SJSA1 (cell line): Measurements from ENCODE around the gene SDHD. TPM values are rescaled to one million over a fixed set of nuclear protein-coding genes. Genes with fewer than 3 reads are reported as not detected.
A peak's percentile ranks its signal among the peaks of the same experiment; 100 is the strongest.
"Not testable (repeated sequence)": the region's sequence is repeated elsewhere in the genome, so short reads cannot be mapped to it uniquely, and the experiment has no call there.

Experiments used
- DNase-seq, 2 experiments: peaks; one replicate each; pipeline ENCODE4 v3.0.0-alpha.2; 2015 to 2020; ENCODE audit warnings: low spot score in 2 of 2, low read depth in 1 of 2
- H3K27ac ChIP-seq: fragments of 250-450 bp; sonication (Bioruptor Pico); 2 replicates; pipeline ENCODE4 v1.5.1; 2020; ENCODE audit warnings: mild to moderate bottlenecking, moderate library complexity
- H3K27me3 ChIP-seq: fragments of 250-450 bp; sonication (Bioruptor Pico); replicated peaks from 2 replicates; pipeline ENCODE4 v1.5.1; 2020; ENCODE audit warnings: mild to moderate bottlenecking, moderate library complexity
- H3K36me3 ChIP-seq: fragments of 250-450 bp; sonication (Bioruptor Pico); 2 replicates; pipeline ENCODE4 v1.5.1; 2020; ENCODE audit warnings: mild to moderate bottlenecking
- H3K4me1 ChIP-seq: fragments of 250-450 bp; sonication (Bioruptor Pico); replicated peaks from 2 replicates; pipeline ENCODE4 v1.6.1; 2021; ENCODE audit warnings: mild to moderate bottlenecking
- H3K4me3 ChIP-seq: fragments of 250-450 bp; sonication (Bioruptor Pico); 2 replicates; pipeline ENCODE4 v1.5.1; 2020; ENCODE audit warnings: mild to moderate bottlenecking
- H3K9me3 ChIP-seq: fragments of 250-450 bp; sonication (Bioruptor Pico); replicated peaks from 2 replicates; pipeline ENCODE4 v1.5.1; 2020; ENCODE audit warnings: mild to moderate bottlenecking
- total RNA-seq: library from RNA; depleted of rRNA; stranded (reverse); fragments of >200 nt; shearing (Covaris generic); gene quantifications from 2 replicates; pipeline ENCODE4 v1.2.3, GENCODE V29; 2014

SDHD gene
- total RNA-seq, 1 experiment from 2014 or later: 92.2 TPM

- H3K27me3 ChIP-seq: no peaks in the 10 kb centered on the region
- peak within 1 kb of the TSS; percentile 86 for H3K27ac ChIP-seq
- no peaks in the 10 kb centered on the region for H3K9me3 ChIP-seq
- 0 out of 2 replicates have a peak, but pooled peaks cover 3% of the 10 kb centered on the region for H3K4me1 ChIP-seq
- peak within 1 kb of the TSS; percentile 65 for H3K4me3 ChIP-seq
- peak; percentile 70 to 86 for DNase-seq
- peaks cover 22% of the 10 kb centered on the region for H3K36me3 ChIP-seq
Observed at GRCh38 chr11:112073941-112074811, 12.5 kb upstream of the SDHD start, which contains the start of the genes NKAPD1 and PIH1D2. NKAPD1 (plus strand) TSS chr11:112074299; CDS start chr11:112075575, 1,276 bp downstream. PIH1D2 (minus strand) TSS chr11:112074017; CDS start chr11:112073174, 843 bp downstream.

GRCh38 chr11:112082729-112083128 lies 3.9 kb upstream of the SDHD start:
- peak; percentile 45 to 51 for DNase-seq
- Histone ChIP-seq H3K9me3 (no peaks in the 10 kb centered on the region), H3K4me1 (peaks cover 16% of the 10 kb centered on the region), H3K27ac (peak overlapping the region; percentile 72), H3K27me3 (no peaks in the 10 kb centered on the region), H3K36me3 (peaks cover 47% of the 10 kb centered on the region), H3K4me3 (no peak overlapping the region)

GRCh38 chr11:112085822-112086421 lies 751 bp upstream of the SDHD start:
- H3K27ac ChIP-seq: no peak overlapping the region
- peaks cover 16% of the 10 kb centered on the region for H3K4me1 ChIP-seq
- H3K36me3 ChIP-seq: peaks cover 62% of the 10 kb centered on the region
- no peak for DNase-seq
- H3K9me3 ChIP-seq: no peaks in the 10 kb centered on the region
- no peaks in the 10 kb centered on the region for H3K27me3 ChIP-seq
- H3K4me3 ChIP-seq: peak overlapping the region; percentile 64

- Histone ChIP-seq H3K4me3 (peak overlapping the region; percentile 64), H3K27ac (peak overlapping the region; percentile 53), H3K9me3 (no peaks in the 10 kb centered on the region), H3K27me3 (no peaks in the 10 kb centered on the region), H3K36me3 (peaks cover 66% of the 10 kb centered on the region), H3K4me1 (peaks cover 16% of the 10 kb centered on the region)
- no peak for DNase-seq
Observed at GRCh38 chr11:112087212-112087611, 539 bp downstream of the SDHD start.

GRCh38 chr11:112095302-112095701 lies 8.6 kb downstream of the SDHD start:
- H3K4me1 ChIP-seq, DNase-seq, H3K27me3 ChIP-seq, H3K9me3 ChIP-seq, H3K27ac ChIP-seq, H3K4me3 ChIP-seq: not testable (repeated sequence)
- H3K36me3 ChIP-seq: peaks cover 14% of the 10 kb centered on the region

GRCh38 chr11:112096194-112096593 lies 9.5 kb downstream of the SDHD start:
- peaks cover 11% of the 10 kb centered on the region for H3K4me1 ChIP-seq
- H3K27me3 ChIP-seq: no peaks in the 10 kb centered on the region
- peaks cover 5% of the 10 kb centered on the region; the same call in 1 of the 2 replicates for H3K36me3 ChIP-seq
- H3K4me3 ChIP-seq: no peak overlapping the region
- no peak overlapping the region for H3K27ac ChIP-seq
- DNase-seq: peak in 1 of 2 experiments; percentile 7
- H3K9me3 ChIP-seq: no peaks in the 10 kb centered on the region

GRCh38 chr11:112097734-112098528 lies 11.3 kb downstream of the SDHD start:
- no peaks in the 10 kb centered on the region for H3K27me3 ChIP-seq
- H3K27ac ChIP-seq: no peak overlapping the region
- H3K36me3 ChIP-seq: peaks cover 2% of the 10 kb centered on the region; the same call in 1 of the 2 replicates
- H3K4me3 ChIP-seq: no peak overlapping the region
- H3K4me1 ChIP-seq: peaks cover 12% of the 10 kb centered on the region
- no peaks in the 10 kb centered on the region for H3K9me3 ChIP-seq
- DNase-seq: no peak

- peak overlapping the region; percentile 79 for H3K27ac ChIP-seq
- H3K4me3 ChIP-seq: no peak overlapping the region
- no peaks in the 10 kb centered on the region for H3K9me3 ChIP-seq
- DNase-seq: peak in 1 of 2 experiments; percentile 58
- peaks cover 12% of the 10 kb centered on the region for H3K4me1 ChIP-seq
- H3K36me3 ChIP-seq: no peaks in the 10 kb centered on the region
- H3K27me3 ChIP-seq: no peaks in the 10 kb centered on the region
Observed at GRCh38 chr11:112100462-112100861, 13.8 kb downstream of the SDHD start.

GRCh38 chr11:112103446-112103845 lies 16.8 kb downstream of the SDHD start:
- H3K9me3 ChIP-seq: no peaks in the 10 kb centered on the region
- H3K36me3 ChIP-seq: no peaks in the 10 kb centered on the region
- H3K4me1 ChIP-seq: peaks cover 12% of the 10 kb centered on the region
- no peak overlapping the region for H3K27ac ChIP-seq
- no peak for DNase-seq
- no peaks in the 10 kb centered on the region for H3K27me3 ChIP-seq
- no peak overlapping the region for H3K4me3 ChIP-seq

- H3K4me3 ChIP-seq: no peak overlapping the region
Observed at GRCh38 chr11:112106070-112106469, 19.4 kb downstream of the SDHD start.

GRCh38 chr11:112113539-112114457 lies 27.1 kb downstream of the SDHD start:
- Histone ChIP-seq H3K4me3 (no peak overlapping the region), H3K4me1 (no peaks in the 10 kb centered on the region)
- peak in 1 of 2 experiments; percentile 23 for DNase-seq

More at GRCh38 chr11:112106070-112106469, 19.4 kb downstream of the SDHD start:
- Histone ChIP-seq H3K27ac (no peak overlapping the region), H3K9me3 (no peaks in the 10 kb centered on the region), H3K4me1 (peaks cover 3% of the 10 kb centered on the region), H3K36me3 (no peaks in the 10 kb centered on the region), H3K27me3 (no peaks in the 10 kb centered on the region)
- DNase-seq: no peak

GRCh38 chr11:112114460-112114859 lies 27.8 kb downstream of the SDHD start:
- no peak for DNase-seq
- Histone ChIP-seq H3K4me1 (no peaks in the 10 kb centered on the region), H3K4me3 (no peak overlapping the region), H3K9me3 (no peaks in the 10 kb centered on the region), H3K27me3 (no peaks in the 10 kb centered on the region), H3K27ac (no peak overlapping the region), H3K36me3 (no peaks in the 10 kb centered on the region)

More at GRCh38 chr11:112113539-112114457, 27.1 kb downstream of the SDHD start:
- no peaks in the 10 kb centered on the region for H3K36me3 ChIP-seq
- H3K9me3 ChIP-seq: no peaks in the 10 kb centered on the region
- H3K27me3 ChIP-seq: no peaks in the 10 kb centered on the region
- no peak overlapping the region for H3K27ac ChIP-seq
